Choroid plexus epithelial cell (primary cell): ENCODE measurements around the gene NKAIN4.

Experiments
- DNase-seq: peaks from one replicate; pipeline ENCODE4 v3.0.0-alpha.2; 2010; ENCODE audit warnings: low read depth
- H3K4me3 ChIP-seq: 2 replicates; pipeline ENCODE4 v1.5.1; 2011; ENCODE audit warnings: low read depth, mild to moderate bottlenecking, control low read depth, low read length, moderate library complexity
- TF ChIP-seq, protein P1 (sequence below): conservative IDR thresholded peaks from 2 replicates; pipeline ENCODE4 v1.5.1; 2011; ENCODE audit warnings: low read depth, mild to moderate bottlenecking, control low read depth, inconsistent platforms, low read length, moderate library complexity

Gene NKAIN4

DNA sequence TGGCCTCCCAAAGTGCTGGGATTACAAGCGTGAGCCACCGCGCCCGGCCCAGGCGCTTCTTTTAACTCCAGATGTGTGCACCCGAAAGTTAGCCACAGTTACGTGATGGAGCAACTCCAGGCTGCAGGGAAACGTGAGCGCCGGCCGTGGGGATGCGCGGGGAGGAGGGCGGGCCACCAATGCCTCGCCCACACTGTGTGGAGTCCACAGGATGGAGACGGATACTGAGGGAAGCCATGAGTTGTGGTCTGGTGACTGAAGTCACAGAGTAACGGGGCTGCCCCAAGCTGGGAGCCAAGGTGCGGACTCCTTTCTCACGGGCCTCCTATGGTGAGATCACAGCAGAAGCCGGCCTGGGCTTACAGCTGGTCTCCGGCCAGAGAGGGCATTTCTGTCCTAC lies 61.5 kb downstream of the NKAIN4 start:
- H3K4me3 ChIP-seq: no peak overlapping the region
- TF ChIP-seq, protein P1, sequence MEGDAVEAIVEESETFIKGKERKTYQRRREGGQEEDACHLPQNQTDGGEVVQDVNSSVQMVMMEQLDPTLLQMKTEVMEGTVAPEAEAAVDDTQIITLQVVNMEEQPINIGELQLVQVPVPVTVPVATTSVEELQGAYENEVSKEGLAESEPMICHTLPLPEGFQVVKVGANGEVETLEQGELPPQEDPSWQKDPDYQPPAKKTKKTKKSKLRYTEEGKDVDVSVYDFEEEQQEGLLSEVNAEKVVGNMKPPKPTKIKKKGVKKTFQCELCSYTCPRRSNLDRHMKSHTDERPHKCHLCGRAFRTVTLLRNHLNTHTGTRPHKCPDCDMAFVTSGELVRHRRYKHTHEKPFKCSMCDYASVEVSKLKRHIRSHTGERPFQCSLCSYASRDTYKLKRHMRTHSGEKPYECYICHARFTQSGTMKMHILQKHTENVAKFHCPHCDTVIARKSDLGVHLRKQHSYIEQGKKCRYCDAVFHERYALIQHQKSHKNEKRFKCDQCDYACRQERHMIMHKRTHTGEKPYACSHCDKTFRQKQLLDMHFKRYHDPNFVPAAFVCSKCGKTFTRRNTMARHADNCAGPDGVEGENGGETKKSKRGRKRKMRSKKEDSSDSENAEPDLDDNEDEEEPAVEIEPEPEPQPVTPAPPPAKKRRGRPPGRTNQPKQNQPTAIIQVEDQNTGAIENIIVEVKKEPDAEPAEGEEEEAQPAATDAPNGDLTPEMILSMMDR: no peak
- no peak for DNase-seq

GRCh38 chr20:63191400-63191799 lies 62.9 kb downstream of the NKAIN4 start:
- TF ChIP-seq, protein P1: no peak
- no peak for DNase-seq
- H3K4me3 ChIP-seq: no peak overlapping the region

GRCh38 chr20:63190828-63191227 lies 63.4 kb downstream of the NKAIN4 start:
- DNase-seq: no peak
- no peak overlapping the region for H3K4me3 ChIP-seq

More at GRCh38 chr20:63190828-63191227, 63.4 kb downstream of the NKAIN4 start:
- TF ChIP-seq, protein P1: no peak
